WTC11 (cell line): Measurements from ENCODE around the gene CAPN9.

Source experiments
- MYBL2 ChIP-seq: sonication (generic); formaldehyde crosslinking; IDR thresholded peaks from 2 replicates; pipeline ENCODE4 v1.8.1; 2023; ENCODE audit warnings: mild to moderate bottlenecking, moderate library complexity, missing genetic modification reagents
- TEAD4 ChIP-seq: sonication (generic); formaldehyde crosslinking; IDR thresholded peaks from 2 replicates; pipeline ENCODE4 v1.8.0; 2022; ENCODE audit warnings: mild to moderate bottlenecking, missing genetic modification reagents
- TF ChIP-seq, protein P1 (sequence below): sonication (generic); formaldehyde crosslinking; IDR thresholded peaks from 2 replicates; pipeline ENCODE4 v1.8.0; 2022; ENCODE audit warnings: mild to moderate bottlenecking, missing genetic modification reagents
- TF ChIP-seq, protein P2 (sequence below): fragments of 200-600 bp; IDR thresholded peaks from 2 replicates; pipeline ENCODE4 v1.8.0; 2022; ENCODE audit warnings: antibody characterized with exemption
- TF ChIP-seq, protein P3 (sequence below): sonication (generic); formaldehyde crosslinking; IDR thresholded peaks from 2 replicates; pipeline ENCODE4 v1.8.1; 2022; ENCODE audit warnings: low read depth, missing genetic modification reagents, borderline replicate concordance
- TF ChIP-seq, protein P4 (sequence below): sonication (generic); formaldehyde crosslinking; conservative IDR thresholded peaks from 2 replicates; pipeline ENCODE4 v1.8.1; 2022; ENCODE audit warnings: mild to moderate bottlenecking, missing genetic modification reagents
- TF ChIP-seq, protein P5 (sequence below): fragments of 250-450 bp; sonication (Bioruptor Pico); IDR thresholded peaks from 2 replicates; pipeline ENCODE4 v1.9.0; 2021; ENCODE audit warnings: mild to moderate bottlenecking
- TF ChIP-seq, protein P6 (sequence below): sonication (generic); formaldehyde crosslinking; IDR thresholded peaks from 2 replicates; pipeline ENCODE4 v1.8.1; 2023; ENCODE audit warnings: mild to moderate bottlenecking, missing genetic modification reagents, moderate library complexity
- TF ChIP-seq, protein P7 (sequence below): sonication (generic); formaldehyde crosslinking; IDR thresholded peaks from 2 replicates; pipeline ENCODE4 v1.8.1; 2023; ENCODE audit warnings: mild to moderate bottlenecking, missing genetic modification reagents, borderline replicate concordance

DNA sequence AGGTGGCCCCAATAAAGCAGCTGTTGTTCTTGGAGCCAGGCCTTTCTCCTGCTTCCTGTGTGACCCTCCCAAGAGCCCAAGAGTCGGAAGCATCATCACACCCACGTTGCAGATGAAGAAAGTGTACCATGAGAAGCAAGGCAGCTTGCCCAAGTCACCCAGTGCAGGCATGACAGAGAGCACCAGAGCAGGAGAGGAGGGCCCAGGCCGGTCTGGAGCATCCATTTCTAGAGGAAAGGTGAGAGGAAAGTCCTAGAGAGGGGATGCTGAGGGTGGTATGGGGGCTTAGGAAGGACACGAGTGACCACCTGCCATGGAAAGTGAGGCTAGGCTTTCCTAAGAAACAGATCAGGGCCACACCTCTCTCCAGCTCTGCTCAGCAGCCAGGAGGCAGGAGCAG, 74.2 kb downstream of the CAPN9 start:
- TF ChIP-seq, protein P1, sequence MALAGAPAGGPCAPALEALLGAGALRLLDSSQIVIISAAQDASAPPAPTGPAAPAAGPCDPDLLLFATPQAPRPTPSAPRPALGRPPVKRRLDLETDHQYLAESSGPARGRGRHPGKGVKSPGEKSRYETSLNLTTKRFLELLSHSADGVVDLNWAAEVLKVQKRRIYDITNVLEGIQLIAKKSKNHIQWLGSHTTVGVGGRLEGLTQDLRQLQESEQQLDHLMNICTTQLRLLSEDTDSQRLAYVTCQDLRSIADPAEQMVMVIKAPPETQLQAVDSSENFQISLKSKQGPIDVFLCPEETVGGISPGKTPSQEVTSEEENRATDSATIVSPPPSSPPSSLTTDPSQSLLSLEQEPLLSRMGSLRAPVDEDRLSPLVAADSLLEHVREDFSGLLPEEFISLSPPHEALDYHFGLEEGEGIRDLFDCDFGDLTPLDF (CRISPR knock-in tag): no peak
- TF ChIP-seq TEAD4 (CRISPR knock-in tag) (no peak), MYBL2 (CRISPR knock-in tag) (no peak)
- TF ChIP-seq, protein P2, sequence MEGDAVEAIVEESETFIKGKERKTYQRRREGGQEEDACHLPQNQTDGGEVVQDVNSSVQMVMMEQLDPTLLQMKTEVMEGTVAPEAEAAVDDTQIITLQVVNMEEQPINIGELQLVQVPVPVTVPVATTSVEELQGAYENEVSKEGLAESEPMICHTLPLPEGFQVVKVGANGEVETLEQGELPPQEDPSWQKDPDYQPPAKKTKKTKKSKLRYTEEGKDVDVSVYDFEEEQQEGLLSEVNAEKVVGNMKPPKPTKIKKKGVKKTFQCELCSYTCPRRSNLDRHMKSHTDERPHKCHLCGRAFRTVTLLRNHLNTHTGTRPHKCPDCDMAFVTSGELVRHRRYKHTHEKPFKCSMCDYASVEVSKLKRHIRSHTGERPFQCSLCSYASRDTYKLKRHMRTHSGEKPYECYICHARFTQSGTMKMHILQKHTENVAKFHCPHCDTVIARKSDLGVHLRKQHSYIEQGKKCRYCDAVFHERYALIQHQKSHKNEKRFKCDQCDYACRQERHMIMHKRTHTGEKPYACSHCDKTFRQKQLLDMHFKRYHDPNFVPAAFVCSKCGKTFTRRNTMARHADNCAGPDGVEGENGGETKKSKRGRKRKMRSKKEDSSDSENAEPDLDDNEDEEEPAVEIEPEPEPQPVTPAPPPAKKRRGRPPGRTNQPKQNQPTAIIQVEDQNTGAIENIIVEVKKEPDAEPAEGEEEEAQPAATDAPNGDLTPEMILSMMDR: no peak
- TF ChIP-seq, protein P3, sequence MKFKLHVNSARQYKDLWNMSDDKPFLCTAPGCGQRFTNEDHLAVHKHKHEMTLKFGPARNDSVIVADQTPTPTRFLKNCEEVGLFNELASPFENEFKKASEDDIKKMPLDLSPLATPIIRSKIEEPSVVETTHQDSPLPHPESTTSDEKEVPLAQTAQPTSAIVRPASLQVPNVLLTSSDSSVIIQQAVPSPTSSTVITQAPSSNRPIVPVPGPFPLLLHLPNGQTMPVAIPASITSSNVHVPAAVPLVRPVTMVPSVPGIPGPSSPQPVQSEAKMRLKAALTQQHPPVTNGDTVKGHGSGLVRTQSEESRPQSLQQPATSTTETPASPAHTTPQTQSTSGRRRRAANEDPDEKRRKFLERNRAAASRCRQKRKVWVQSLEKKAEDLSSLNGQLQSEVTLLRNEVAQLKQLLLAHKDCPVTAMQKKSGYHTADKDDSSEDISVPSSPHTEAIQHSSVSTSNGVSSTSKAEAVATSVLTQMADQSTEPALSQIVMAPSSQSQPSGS (CRISPR knock-in tag): no peak
- TF ChIP-seq, protein P4, sequence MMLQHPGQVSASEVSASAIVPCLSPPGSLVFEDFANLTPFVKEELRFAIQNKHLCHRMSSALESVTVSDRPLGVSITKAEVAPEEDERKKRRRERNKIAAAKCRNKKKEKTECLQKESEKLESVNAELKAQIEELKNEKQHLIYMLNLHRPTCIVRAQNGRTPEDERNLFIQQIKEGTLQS (CRISPR knock-in tag): no peak
- TF ChIP-seq, protein P5, sequence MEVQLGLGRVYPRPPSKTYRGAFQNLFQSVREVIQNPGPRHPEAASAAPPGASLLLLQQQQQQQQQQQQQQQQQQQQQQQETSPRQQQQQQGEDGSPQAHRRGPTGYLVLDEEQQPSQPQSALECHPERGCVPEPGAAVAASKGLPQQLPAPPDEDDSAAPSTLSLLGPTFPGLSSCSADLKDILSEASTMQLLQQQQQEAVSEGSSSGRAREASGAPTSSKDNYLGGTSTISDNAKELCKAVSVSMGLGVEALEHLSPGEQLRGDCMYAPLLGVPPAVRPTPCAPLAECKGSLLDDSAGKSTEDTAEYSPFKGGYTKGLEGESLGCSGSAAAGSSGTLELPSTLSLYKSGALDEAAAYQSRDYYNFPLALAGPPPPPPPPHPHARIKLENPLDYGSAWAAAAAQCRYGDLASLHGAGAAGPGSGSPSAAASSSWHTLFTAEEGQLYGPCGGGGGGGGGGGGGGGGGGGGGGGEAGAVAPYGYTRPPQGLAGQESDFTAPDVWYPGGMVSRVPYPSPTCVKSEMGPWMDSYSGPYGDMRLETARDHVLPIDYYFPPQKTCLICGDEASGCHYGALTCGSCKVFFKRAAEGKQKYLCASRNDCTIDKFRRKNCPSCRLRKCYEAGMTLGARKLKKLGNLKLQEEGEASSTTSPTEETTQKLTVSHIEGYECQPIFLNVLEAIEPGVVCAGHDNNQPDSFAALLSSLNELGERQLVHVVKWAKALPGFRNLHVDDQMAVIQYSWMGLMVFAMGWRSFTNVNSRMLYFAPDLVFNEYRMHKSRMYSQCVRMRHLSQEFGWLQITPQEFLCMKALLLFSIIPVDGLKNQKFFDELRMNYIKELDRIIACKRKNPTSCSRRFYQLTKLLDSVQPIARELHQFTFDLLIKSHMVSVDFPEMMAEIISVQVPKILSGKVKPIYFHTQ (CRISPR knock-in tag): no peak
- TF ChIP-seq, protein P6, sequence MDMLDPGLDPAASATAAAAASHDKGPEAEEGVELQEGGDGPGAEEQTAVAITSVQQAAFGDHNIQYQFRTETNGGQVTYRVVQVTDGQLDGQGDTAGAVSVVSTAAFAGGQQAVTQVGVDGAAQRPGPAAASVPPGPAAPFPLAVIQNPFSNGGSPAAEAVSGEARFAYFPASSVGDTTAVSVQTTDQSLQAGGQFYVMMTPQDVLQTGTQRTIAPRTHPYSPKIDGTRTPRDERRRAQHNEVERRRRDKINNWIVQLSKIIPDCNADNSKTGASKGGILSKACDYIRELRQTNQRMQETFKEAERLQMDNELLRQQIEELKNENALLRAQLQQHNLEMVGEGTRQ (CRISPR knock-in tag): no peak
- TF ChIP-seq, protein P7, sequence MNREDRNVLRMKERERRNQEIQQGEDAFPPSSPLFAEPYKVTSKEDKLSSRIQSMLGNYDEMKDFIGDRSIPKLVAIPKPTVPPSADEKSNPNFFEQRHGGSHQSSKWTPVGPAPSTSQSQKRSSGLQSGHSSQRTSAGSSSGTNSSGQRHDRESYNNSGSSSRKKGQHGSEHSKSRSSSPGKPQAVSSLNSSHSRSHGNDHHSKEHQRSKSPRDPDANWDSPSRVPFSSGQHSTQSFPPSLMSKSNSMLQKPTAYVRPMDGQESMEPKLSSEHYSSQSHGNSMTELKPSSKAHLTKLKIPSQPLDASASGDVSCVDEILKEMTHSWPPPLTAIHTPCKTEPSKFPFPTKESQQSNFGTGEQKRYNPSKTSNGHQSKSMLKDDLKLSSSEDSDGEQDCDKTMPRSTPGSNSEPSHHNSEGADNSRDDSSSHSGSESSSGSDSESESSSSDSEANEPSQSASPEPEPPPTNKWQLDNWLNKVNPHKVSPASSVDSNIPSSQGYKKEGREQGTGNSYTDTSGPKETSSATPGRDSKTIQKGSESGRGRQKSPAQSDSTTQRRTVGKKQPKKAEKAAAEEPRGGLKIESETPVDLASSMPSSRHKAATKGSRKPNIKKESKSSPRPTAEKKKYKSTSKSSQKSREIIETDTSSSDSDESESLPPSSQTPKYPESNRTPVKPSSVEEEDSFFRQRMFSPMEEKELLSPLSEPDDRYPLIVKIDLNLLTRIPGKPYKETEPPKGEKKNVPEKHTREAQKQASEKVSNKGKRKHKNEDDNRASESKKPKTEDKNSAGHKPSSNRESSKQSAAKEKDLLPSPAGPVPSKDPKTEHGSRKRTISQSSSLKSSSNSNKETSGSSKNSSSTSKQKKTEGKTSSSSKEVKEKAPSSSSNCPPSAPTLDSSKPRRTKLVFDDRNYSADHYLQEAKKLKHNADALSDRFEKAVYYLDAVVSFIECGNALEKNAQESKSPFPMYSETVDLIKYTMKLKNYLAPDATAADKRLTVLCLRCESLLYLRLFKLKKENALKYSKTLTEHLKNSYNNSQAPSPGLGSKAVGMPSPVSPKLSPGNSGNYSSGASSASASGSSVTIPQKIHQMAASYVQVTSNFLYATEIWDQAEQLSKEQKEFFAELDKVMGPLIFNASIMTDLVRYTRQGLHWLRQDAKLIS (CRISPR knock-in tag): no peak
